SK-N-SH (cell line): ENCODE results near the gene PSMC5. TPM values are rescaled to one million over a fixed set of nuclear protein-coding genes. Genes with fewer than 3 reads are reported as not detected.

Source experiments
- CTCF ChIA-PET: fragments of 300-600, 350-600 bp; formaldehyde crosslinking; extraction: SDS; loops from one replicate; lab custom pipeline; 2021; lab: Yijun Ruan, JAX
- POLR2A ChIA-PET: fragments of 350-600 bp; sonication (Branson Sonifier 250); formaldehyde crosslinking; extraction: SDS; loops from one replicate; lab custom pipeline; 2020; ENCODE audit warnings: antibody characterized with exemption, inconsistent platforms; lab: Yijun Ruan, JAX
- DNase-seq: peaks from one replicate; pipeline ENCODE4 v3.0.0; 2012
- H2AFZ ChIP-seq: fragments of 200-600 bp; sonication (generic); 2 replicates; pipeline ENCODE4 v1.8.1; 2016; ENCODE audit warnings: antibody characterized with exemption, mild to moderate bottlenecking, low read depth
- H3F3A ChIP-seq: fragments of 200-600 bp; sonication (generic); replicated peaks from 2 replicates; pipeline ENCODE3; 2016; ENCODE audit warnings: antibody characterized with exemption, mild to moderate bottlenecking; ENCODE audit not compliant: insufficient read depth
- H3K27ac ChIP-seq, 2 experiments: fragments of 200-500 bp in 1 of 2; fragments of 200-600 bp in 1 of 2; sonication (Bioruptor generic) in 1 of 2; sonication (generic), shearing (Covaris generic) in 1 of 2; 2 replicates each; pipeline versions ENCODE4 v1.5.1 to v1.6.1; 2014 to 2016; ENCODE audit warnings: low read depth in 2 of 2, inconsistent platforms in 1 of 2, low read length in 1 of 2, mild to moderate bottlenecking in 1 of 2, mixed read lengths in 1 of 2
- H3K27me3 ChIP-seq: fragments of 200-600 bp; sonication (generic), shearing (Covaris generic); 2 replicates; pipeline ENCODE4 v1.6.1; 2016; ENCODE audit warnings: mixed run types; ENCODE audit not compliant: insufficient read depth
- H3K36me3 ChIP-seq, 2 experiments: fragments of 200-500 bp in 1 of 2; fragments of 200-600 bp in 1 of 2; sonication (Bioruptor generic) in 1 of 2; sonication (generic) in 1 of 2; replicated peaks in 1 of 2; 2 replicates each; pipeline versions ENCODE3 to v1.5.1; 2014 to 2016; ENCODE audit warnings: low read length in 1 of 2, mild to moderate bottlenecking in 1 of 2; ENCODE audit not compliant: insufficient read depth in 2 of 2, control insufficient read depth in 1 of 2
- H3K4me1 ChIP-seq, 2 experiments: fragments of 200-500 bp in 1 of 2; fragments of 200-600 bp in 1 of 2; sonication (Bioruptor generic) in 1 of 2; sonication (generic), shearing (Covaris generic) in 1 of 2; 2 replicates each; pipeline versions ENCODE4 v1.5.1 to v1.6.1; 2014 to 2016; ENCODE audit warnings: low read depth in 1 of 2, low read length in 1 of 2, mixed run types in 1 of 2; ENCODE audit not compliant: insufficient read depth in 2 of 2, control insufficient read depth in 1 of 2
- H3K4me2 ChIP-seq: fragments of 200-600 bp; sonication (generic), shearing (Covaris generic); 2 replicates; pipeline ENCODE4 v1.6.1; 2017; ENCODE audit warnings: mixed run types
- H3K4me3 ChIP-seq, 2 experiments: fragments of 200-500 bp in 1 of 2; fragments of 200-600 bp in 1 of 2; sonication (Bioruptor generic) in 1 of 2; sonication (generic), shearing (Covaris generic) in 1 of 2; 2 replicates each; pipeline versions ENCODE4 v1.5.1 to v1.8.1; 2014 to 2016; ENCODE audit warnings: low read depth in 2 of 2, inconsistent platforms in 1 of 2, low read length in 1 of 2, mild to moderate bottlenecking in 1 of 2, mixed read lengths in 1 of 2, moderate library complexity in 1 of 2
- H3K79me2 ChIP-seq: fragments of 200-600 bp; sonication (generic); 2 replicates; pipeline ENCODE4 v1.8.1; 2017; ENCODE audit warnings: mild to moderate bottlenecking; ENCODE audit not compliant: insufficient read depth
- H3K9ac ChIP-seq: fragments of 200-600 bp; sonication (generic); 2 replicates; pipeline ENCODE4 v1.6.1; 2017; ENCODE audit warnings: mixed run types
- H3K9me2 ChIP-seq: fragments of 200-600 bp; sonication (generic); 2 replicates; pipeline ENCODE4 v1.6.1; 2017; ENCODE audit warnings: mixed run types
- H3K9me3 ChIP-seq: fragments of 200-600 bp; sonication (generic); 2 replicates; pipeline ENCODE4 v1.6.1; 2017; ENCODE audit warnings: mixed run types, mild to moderate bottlenecking, moderate library complexity
- H4K20me1 ChIP-seq: fragments of 200-600 bp; sonication (generic); 2 replicates; pipeline ENCODE4 v1.6.1; 2017; ENCODE audit warnings: mild to moderate bottlenecking, mixed run types; ENCODE audit not compliant: insufficient read depth
- ELF1 ChIP-seq: IDR thresholded peaks from 2 replicates; pipeline ENCODE4 v1.4.0; 2012
- FOSL2 ChIP-seq: IDR thresholded peaks from 2 replicates; pipeline ENCODE4 v1.4.0; 2012; ENCODE audit warnings: low read depth, mild to moderate bottlenecking, moderate library complexity, borderline replicate concordance
- FOXJ3 ChIP-seq: sonication (generic); formaldehyde crosslinking; IDR thresholded peaks from 2 replicates; pipeline ENCODE4 v1.5.1; 2020; ENCODE audit warnings: mild to moderate bottlenecking, missing genetic modification reagents
- FOXM1 ChIP-seq: IDR thresholded peaks from 2 replicates; pipeline ENCODE4 v1.4.0; 2012; ENCODE audit warnings: low read depth, mild to moderate bottlenecking
- JUND ChIP-seq: IDR thresholded peaks from 2 replicates; pipeline ENCODE4 v1.4.0; 2012
- MXI1 ChIP-seq: IDR thresholded peaks from 2 replicates; pipeline ENCODE4 v1.6.1; 2012; ENCODE audit warnings: mild to moderate bottlenecking, low read depth, low read length, improper control_type of control experiment
- NFIC ChIP-seq: IDR thresholded peaks from 2 replicates; pipeline ENCODE4 v1.4.0; 2012; ENCODE audit warnings: borderline replicate concordance
- NRF1 ChIP-seq: IDR thresholded peaks from 2 replicates; pipeline ENCODE4 v1.6.1; 2012; ENCODE audit warnings: low read depth, mild to moderate bottlenecking, low read length
- RAD21 ChIP-seq: IDR thresholded peaks from 2 replicates; pipeline ENCODE4 v1.6.1; 2012; ENCODE audit warnings: mild to moderate bottlenecking, low read length
- RFX5 ChIP-seq: IDR thresholded peaks from 2 replicates; pipeline ENCODE4 v1.6.1; 2012; ENCODE audit warnings: mild to moderate bottlenecking, improper control_type of control experiment, low read length
- RXRA ChIP-seq: IDR thresholded peaks from 2 replicates; pipeline ENCODE4 v1.4.0; 2012; ENCODE audit warnings: low read depth, mild to moderate bottlenecking, borderline replicate concordance
- SIN3A ChIP-seq: IDR thresholded peaks from 2 replicates; pipeline ENCODE4 v1.6.1; 2012; ENCODE audit warnings: low read depth, mild to moderate bottlenecking, low read length, moderate library complexity, borderline replicate concordance
- TAF1 ChIP-seq: IDR thresholded peaks from 2 replicates; pipeline ENCODE4 v1.6.1; 2012; ENCODE audit warnings: low read depth, mild to moderate bottlenecking, low read length, moderate library complexity, borderline replicate concordance
- TCF12 ChIP-seq: IDR thresholded peaks from 2 replicates; pipeline ENCODE4 v1.4.0; 2012
- TEAD4 ChIP-seq: IDR thresholded peaks from 2 replicates; pipeline ENCODE4 v1.4.0; 2012; ENCODE audit warnings: mild to moderate bottlenecking, borderline replicate concordance; ENCODE audit not compliant: insufficient read depth
- WGBS: methylation state at CpG from one replicate; pipeline ENCODE4 v1.1.6; 2017; ENCODE audit warnings: low lambda C conversion rate; 5-methylcytosine and 5-hydroxymethylcytosine counted together
- polyA plus RNA-seq, 3 experiments: library from polyadenylated mRNA; depleted of rRNA; stranded (reverse); fragments of >200 nt; gene quantifications; 2 replicates each; pipeline ENCODE4 v1.2.3, GENCODE V29; 2012
- TF ChIP-seq, protein P1 (sequence below): IDR thresholded peaks from 2 replicates; pipeline ENCODE4 v1.4.0; 2012; ENCODE audit warnings: low read depth
- TF ChIP-seq, protein P2 (sequence below): fragments of 200-600 bp; sonication (generic); IDR thresholded peaks from 2 replicates; pipeline ENCODE4 v1.6.1; 2017; ENCODE audit warnings: antibody characterized with exemption, mild to moderate bottlenecking, moderate library complexity
- TF ChIP-seq, protein P3 (sequence below): IDR thresholded peaks from 2 replicates; pipeline ENCODE4 v1.4.0; 2012; ENCODE audit warnings: low read depth, borderline replicate concordance
- TF ChIP-seq, protein P4 (sequence below): IDR thresholded peaks from 2 replicates; pipeline ENCODE4 v1.4.0; 2012; ENCODE audit warnings: low read depth, borderline replicate concordance
- TF ChIP-seq, protein P5 (sequence below): IDR thresholded peaks from 2 replicates; pipeline ENCODE4; 2012

The PSMC5 gene
- polyA plus RNA-seq, 1 of the 3 experiments (the other 2 are of a cell fraction): 424 TPM

DNA sequence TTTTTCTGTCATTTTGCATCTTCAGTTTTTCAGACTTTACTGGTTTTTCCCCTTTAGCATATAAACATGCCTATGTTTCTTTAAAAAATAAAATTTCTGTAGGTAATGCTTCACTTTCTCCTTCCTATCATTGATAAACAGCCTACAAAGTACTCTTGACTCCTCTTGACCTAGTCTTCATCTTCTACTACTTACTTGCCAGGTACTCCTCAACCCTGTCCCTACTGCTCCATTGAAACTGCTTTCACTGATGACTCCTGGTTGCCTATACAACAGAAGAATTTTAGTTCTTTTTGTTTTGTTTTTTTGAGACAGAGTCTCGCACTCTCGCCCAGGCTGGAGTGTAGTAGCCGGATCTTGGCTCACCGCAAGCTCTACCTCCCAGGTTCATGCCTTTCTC lies 46.3 kb upstream of the PSMC5 start:
- H3K27me3 ChIP-seq: no peaks in the 10 kb centered on the region
- H3K79me2 ChIP-seq: peaks cover 100% of the 10 kb centered on the region
- peak overlapping the region; percentile 14; the same call in 1 of the 2 replicates for H3K4me2 ChIP-seq
- ChIA-PET CTCF (interaction anchor here (1.0 to 1.4 kb wide), 3 partner anchors 23 to 168 kb away, joined by 3 to 5 read pairs (median 3); no protein-coding TSS in a partner anchor), POLR2A (interaction anchor here (0.8 to 1.3 kb wide), 2 partner anchors 18 to 46 kb away, joined by 3 to 4 read pairs; partner anchors contain the start of gene PSMC5)
- no peak for DNase-seq
- H3K4me3 ChIP-seq: no peak overlapping the region
- H3K9me3 ChIP-seq: no peaks in the 10 kb centered on the region
- no peak overlapping the region for H3K27ac ChIP-seq
- peaks cover 100% of the 10 kb centered on the region for H4K20me1 ChIP-seq
- no peak overlapping the region for H3K9ac ChIP-seq
- H2AFZ ChIP-seq: no peak overlapping the region
- H3K4me1 ChIP-seq: peaks cover 4 to 22% of the 10 kb centered on the region in 2 experiments
- H3K9me2 ChIP-seq: no peaks in the 10 kb centered on the region
- H3F3A ChIP-seq: peaks cover 14% of the 10 kb centered on the region
- H3K36me3 ChIP-seq: peaks cover 34 to 71% of the 10 kb centered on the region in 2 experiments
- 98% methylated on average over 4 of the region's 4 CpGs for WGBS
- TF ChIP-seq FOXM1: no peak
- no peak for TF ChIP-seq ELF1
- no peak for TF ChIP-seq RAD21
- TF ChIP-seq, protein P1, sequence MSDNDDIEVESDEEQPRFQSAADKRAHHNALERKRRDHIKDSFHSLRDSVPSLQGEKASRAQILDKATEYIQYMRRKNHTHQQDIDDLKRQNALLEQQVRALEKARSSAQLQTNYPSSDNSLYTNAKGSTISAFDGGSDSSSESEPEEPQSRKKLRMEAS: no peak
- no peak for TF ChIP-seq TCF12
- TF ChIP-seq, protein P2, sequence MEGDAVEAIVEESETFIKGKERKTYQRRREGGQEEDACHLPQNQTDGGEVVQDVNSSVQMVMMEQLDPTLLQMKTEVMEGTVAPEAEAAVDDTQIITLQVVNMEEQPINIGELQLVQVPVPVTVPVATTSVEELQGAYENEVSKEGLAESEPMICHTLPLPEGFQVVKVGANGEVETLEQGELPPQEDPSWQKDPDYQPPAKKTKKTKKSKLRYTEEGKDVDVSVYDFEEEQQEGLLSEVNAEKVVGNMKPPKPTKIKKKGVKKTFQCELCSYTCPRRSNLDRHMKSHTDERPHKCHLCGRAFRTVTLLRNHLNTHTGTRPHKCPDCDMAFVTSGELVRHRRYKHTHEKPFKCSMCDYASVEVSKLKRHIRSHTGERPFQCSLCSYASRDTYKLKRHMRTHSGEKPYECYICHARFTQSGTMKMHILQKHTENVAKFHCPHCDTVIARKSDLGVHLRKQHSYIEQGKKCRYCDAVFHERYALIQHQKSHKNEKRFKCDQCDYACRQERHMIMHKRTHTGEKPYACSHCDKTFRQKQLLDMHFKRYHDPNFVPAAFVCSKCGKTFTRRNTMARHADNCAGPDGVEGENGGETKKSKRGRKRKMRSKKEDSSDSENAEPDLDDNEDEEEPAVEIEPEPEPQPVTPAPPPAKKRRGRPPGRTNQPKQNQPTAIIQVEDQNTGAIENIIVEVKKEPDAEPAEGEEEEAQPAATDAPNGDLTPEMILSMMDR: no peak
- TF ChIP-seq MXI1: no peak
- TF ChIP-seq, protein P3, sequence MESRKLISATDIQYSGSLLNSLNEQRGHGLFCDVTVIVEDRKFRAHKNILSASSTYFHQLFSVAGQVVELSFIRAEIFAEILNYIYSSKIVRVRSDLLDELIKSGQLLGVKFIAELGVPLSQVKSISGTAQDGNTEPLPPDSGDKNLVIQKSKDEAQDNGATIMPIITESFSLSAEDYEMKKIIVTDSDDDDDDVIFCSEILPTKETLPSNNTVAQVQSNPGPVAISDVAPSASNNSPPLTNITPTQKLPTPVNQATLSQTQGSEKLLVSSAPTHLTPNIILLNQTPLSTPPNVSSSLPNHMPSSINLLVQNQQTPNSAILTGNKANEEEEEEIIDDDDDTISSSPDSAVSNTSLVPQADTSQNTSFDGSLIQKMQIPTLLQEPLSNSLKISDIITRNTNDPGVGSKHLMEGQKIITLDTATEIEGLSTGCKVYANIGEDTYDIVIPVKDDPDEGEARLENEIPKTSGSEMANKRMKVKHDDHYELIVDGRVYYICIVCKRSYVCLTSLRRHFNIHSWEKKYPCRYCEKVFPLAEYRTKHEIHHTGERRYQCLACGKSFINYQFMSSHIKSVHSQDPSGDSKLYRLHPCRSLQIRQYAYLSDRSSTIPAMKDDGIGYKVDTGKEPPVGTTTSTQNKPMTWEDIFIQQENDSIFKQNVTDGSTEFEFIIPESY: no peak
- TF ChIP-seq RXRA: no peak
- no peak for TF ChIP-seq NFIC
- no peak for TF ChIP-seq JUND
- TF ChIP-seq, protein P4, sequence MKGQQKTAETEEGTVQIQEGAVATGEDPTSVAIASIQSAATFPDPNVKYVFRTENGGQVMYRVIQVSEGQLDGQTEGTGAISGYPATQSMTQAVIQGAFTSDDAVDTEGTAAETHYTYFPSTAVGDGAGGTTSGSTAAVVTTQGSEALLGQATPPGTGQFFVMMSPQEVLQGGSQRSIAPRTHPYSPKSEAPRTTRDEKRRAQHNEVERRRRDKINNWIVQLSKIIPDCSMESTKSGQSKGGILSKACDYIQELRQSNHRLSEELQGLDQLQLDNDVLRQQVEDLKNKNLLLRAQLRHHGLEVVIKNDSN: no peak
- TF ChIP-seq SIN3A: no peak
- TF ChIP-seq FOXJ3: no peak
- no peak for TF ChIP-seq NRF1
- TF ChIP-seq FOSL2: no peak
- TF ChIP-seq TEAD4: no peak
- TF ChIP-seq, protein P5, sequence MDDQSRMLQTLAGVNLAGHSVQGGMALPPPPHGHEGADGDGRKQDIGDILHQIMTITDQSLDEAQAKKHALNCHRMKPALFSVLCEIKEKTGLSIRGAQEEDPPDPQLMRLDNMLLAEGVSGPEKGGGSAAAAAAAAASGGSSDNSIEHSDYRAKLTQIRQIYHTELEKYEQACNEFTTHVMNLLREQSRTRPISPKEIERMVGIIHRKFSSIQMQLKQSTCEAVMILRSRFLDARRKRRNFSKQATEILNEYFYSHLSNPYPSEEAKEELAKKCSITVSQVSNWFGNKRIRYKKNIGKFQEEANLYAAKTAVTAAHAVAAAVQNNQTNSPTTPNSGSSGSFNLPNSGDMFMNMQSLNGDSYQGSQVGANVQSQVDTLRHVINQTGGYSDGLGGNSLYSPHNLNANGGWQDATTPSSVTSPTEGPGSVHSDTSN: no peak
- TF ChIP-seq TAF1: no peak
- TF ChIP-seq RFX5: no peak
